ENCODE results near the gene ACAP3.

GRCh38 chr1:1312450-1313314, 5.0 kb upstream of the ACAP3 start:
- TF ChIP-seq EZH2 (optimal IDR thresholded peaks at IDR 0.05; ENCODE audit: low read depth, low read length) (no peak), CTCF (IDR thresholded peaks at IDR 0.05; ENCODE audit: low read length) (no peak), EZH2phosphoT487 (IDR thresholded peaks at IDR 0.05; ENCODE audit: low read length) (no peak)

Measured in MM.1S (cell line).